Thoracic aorta (tissue), 2 donors: ENCODE results near the gene AFF1. TPM values are rescaled to one million over a fixed set of nuclear protein-coding genes. Genes with fewer than 3 reads are reported as not detected.

Experiments used
- ATAC-seq: fragments of 150-250 bp; one replicate; pipeline ENCODE4 v1.8.0; 2017; ENCODE audit warnings: low read depth; ENCODE audit not compliant: insufficient number of reproducible peaks, low FRiP score
- DNase-seq: peaks from one replicate; pipeline ENCODE4 v3.0.0-alpha.2; 2020; ENCODE audit warnings: low spot score
- H3K27ac ChIP-seq, 2 donors: fragments of 200-600 bp; sonication (generic); 1 replicate in 1 of 2; 2 replicates in 1 of 2; pipeline ENCODE4 v1.5.1; 2016; ENCODE audit warnings: mild to moderate bottlenecking in 2 of 2, moderate library complexity in 2 of 2
- H3K27me3 ChIP-seq: fragments of 200-600 bp; sonication (generic); replicated peaks from 2 replicates; pipeline ENCODE4 v1.6.0; 2016; ENCODE audit warnings: mild to moderate bottlenecking; ENCODE audit not compliant: insufficient read depth
- H3K36me3 ChIP-seq: fragments of 200-600 bp; sonication (generic); one replicate; pipeline ENCODE4 v1.5.1; 2016
- H3K4me1 ChIP-seq, 2 donors: fragments of 200-600 bp; sonication (generic); 1 replicate in 1 of 2; 2 replicates in 1 of 2; pipeline versions ENCODE4 v1.5.1 to v1.6.0; 2016; ENCODE audit warnings: low read depth in 2 of 2, mild to moderate bottlenecking in 1 of 2; ENCODE audit not compliant: control insufficient read depth in 1 of 2
- H3K4me3 ChIP-seq: fragments of 200-600 bp; sonication (generic); 2 replicates; pipeline ENCODE4 v1.5.1; 2016; ENCODE audit warnings: mild to moderate bottlenecking
- H3K9me3 ChIP-seq: fragments of 200-600 bp; sonication (generic); 2 replicates; pipeline ENCODE4 v1.5.1; 2016
- CTCF ChIP-seq: fragments of 200-600 bp; sonication (generic); IDR thresholded peaks from one replicate; pipeline ENCODE4 v1.5.1; 2019; ENCODE audit warnings: antibody characterized with exemption
- total RNA-seq, 2 donors: library from RNA; depleted of rRNA; stranded (reverse); fragments of >200 nt; gene quantifications; one replicate each; pipeline versions ENCODE4 v1.1.0 to v1.2.3, GENCODE V29; 2016

Gene AFF1
- total RNA-seq, 2 donors from 2014 or later, result 51.9 to 93.2 TPM

- Histone ChIP-seq H3K36me3 (peaks cover 5% of the 10 kb centered on the region), H3K27me3 (no peaks in the 10 kb centered on the region), H3K4me3 (peak overlapping the region; percentile 7), H3K27ac (peak overlapping the region; percentile 44 to 71), H3K4me1 (peaks cover 31 to 34% of the 10 kb centered on the region in 2 donors), H3K9me3 (no peaks in the 10 kb centered on the region)
- no peak for TF ChIP-seq CTCF
- ATAC-seq (no peak), DNase-seq (no peak)
Observed at GRCh38 chr4:86957215-86957614, 22.4 kb downstream of the AFF1 start.

- ATAC-seq (no peak), DNase-seq (no peak)
- no peaks in the 10 kb centered on the region for H3K9me3 ChIP-seq
- no peak overlapping the region for H3K4me3 ChIP-seq
- no peaks in the 10 kb centered on the region for H3K36me3 ChIP-seq
- peaks cover 31 to 34% of the 10 kb centered on the region in 2 donors for H3K4me1 ChIP-seq
- no peak for TF ChIP-seq CTCF
- no peaks in the 10 kb centered on the region for H3K27me3 ChIP-seq
- no peak overlapping the region for H3K27ac ChIP-seq
Observed at GRCh38 chr4:86959588-86960500, 25.0 kb downstream of the AFF1 start.

- Histone ChIP-seq H3K27me3 (no peaks in the 10 kb centered on the region), H3K4me3 (no peak overlapping the region), H3K27ac (peak overlapping the region in 1 of 2 donors; percentile 54), H3K36me3 (no peaks in the 10 kb centered on the region), H3K9me3 (no peaks in the 10 kb centered on the region), H3K4me1 (peaks cover 31 to 34% of the 10 kb centered on the region in 2 donors)
- ATAC-seq (no peak), DNase-seq (no peak)
- TF ChIP-seq CTCF, result no peak
Observed at GRCh38 chr4:86960557-86960961, 25.7 kb downstream of the AFF1 start.

GRCh38 chr4:86961116-86961515 lies 26.3 kb downstream of the AFF1 start:
- TF ChIP-seq CTCF, result no peak
- no peaks in the 10 kb centered on the region for H3K9me3 ChIP-seq
- peaks cover 31 to 34% of the 10 kb centered on the region in 2 donors for H3K4me1 ChIP-seq
- H3K4me3 ChIP-seq, result no peak overlapping the region
- DNase-seq, result no peak
- no peak for ATAC-seq
- no peaks in the 10 kb centered on the region for H3K27me3 ChIP-seq
- peak overlapping the region in 1 of 2 donors; percentile 54 for H3K27ac ChIP-seq
- H3K36me3 ChIP-seq, result no peaks in the 10 kb centered on the region

- no peak for DNase-seq
Observed at GRCh38 chr4:86961605-86962295, 26.9 kb downstream of the AFF1 start.

More at GRCh38 chr4:86961605-86962295, 26.9 kb downstream of the AFF1 start:
- peak overlapping the region in 1 of 2 donors; percentile 54 for H3K27ac ChIP-seq
- no peaks in the 10 kb centered on the region for H3K27me3 ChIP-seq
- H3K4me3 ChIP-seq, result no peak overlapping the region
- H3K4me1 ChIP-seq, result peaks cover 28 to 29% of the 10 kb centered on the region in 2 donors
- no peak for TF ChIP-seq CTCF
- H3K36me3 ChIP-seq, result no peaks in the 10 kb centered on the region
- no peak for ATAC-seq
- H3K9me3 ChIP-seq, result no peaks in the 10 kb centered on the region
